ENCODE results near the gene CIPC.

CIPC gene

GRCh38 chr14:77110286-77110685 is 12.2 kb downstream of the CIPC start:
- no peak overlapping the region for H3K27ac ChIP-seq (replicated peaks)
- TF ChIP-seq GABPA (IDR thresholded peaks at IDR 0.05; ENCODE audit: low read depth) (no peak), REST (IDR thresholded peaks at IDR 0.05; ENCODE audit: insufficient replicate concordance, low read depth) (no peak), CTCF (IDR thresholded peaks at IDR 0.05; ENCODE audit: insufficient read depth, low read length) (no peak), SPI1 (IDR thresholded peaks at IDR 0.05; ENCODE audit: borderline replicate concordance, low read depth) (no peak), POLR2AphosphoS5 (IDR thresholded peaks at IDR 0.05; ENCODE audit: low read depth) (no peak)
- no peak for DNase-seq (ENCODE audit: low read depth in 1 of 2, low spot score in 1 of 2)

GRCh38 chr14:77111021-77111420 is 13.0 kb downstream of the CIPC start:
- no peaks in the 10 kb centered on the region for H3K27me3 ChIP-seq (ENCODE audit: insufficient read depth, poor library complexity, severe bottlenecking)
- no peak overlapping the region for H3K27ac ChIP-seq (replicated peaks)
- no peak for DNase-seq (ENCODE audit: low read depth in 1 of 2, low spot score in 1 of 2)
- TF ChIP-seq GABPA (IDR thresholded peaks at IDR 0.05; ENCODE audit: low read depth) (no peak), SPI1 (IDR thresholded peaks at IDR 0.05; ENCODE audit: borderline replicate concordance, low read depth) (no peak), CTCF (IDR thresholded peaks at IDR 0.05; ENCODE audit: insufficient read depth, low read length) (no peak), POLR2AphosphoS5 (IDR thresholded peaks at IDR 0.05; ENCODE audit: low read depth) (no peak), REST (IDR thresholded peaks at IDR 0.05; ENCODE audit: insufficient replicate concordance, low read depth) (no peak)
- no peak overlapping the region for H3K4me3 ChIP-seq (replicated peaks; ENCODE audit: insufficient read depth, low read length)

More at GRCh38 chr14:77110286-77110685, 12.2 kb downstream of the CIPC start:
- H3K27me3 ChIP-seq (ENCODE audit: insufficient read depth, poor library complexity, severe bottlenecking): no peaks in the 10 kb centered on the region
- H3K4me3 ChIP-seq (replicated peaks; ENCODE audit: insufficient read depth, low read length): no peak overlapping the region

GRCh38 chr14:77113644-77114043 is 15.6 kb downstream of the CIPC start:
- no peak for DNase-seq (ENCODE audit: low read depth in 1 of 2, low spot score in 1 of 2)
- Histone ChIP-seq H3K27ac (replicated peaks) (no peak overlapping the region), H3K4me3 (replicated peaks; ENCODE audit: insufficient read depth, low read length) (no peak overlapping the region), H3K27me3 (ENCODE audit: insufficient read depth, poor library complexity, severe bottlenecking) (no peaks in the 10 kb centered on the region)
- TF ChIP-seq SPI1 (IDR thresholded peaks at IDR 0.05; ENCODE audit: borderline replicate concordance, low read depth): no peak
- TF ChIP-seq GABPA (IDR thresholded peaks at IDR 0.05; ENCODE audit: low read depth): no peak
- no peak for TF ChIP-seq REST (IDR thresholded peaks at IDR 0.05; ENCODE audit: insufficient replicate concordance, low read depth)
- no peak for TF ChIP-seq CTCF (IDR thresholded peaks at IDR 0.05; ENCODE audit: insufficient read depth, low read length)
- no peak for TF ChIP-seq POLR2AphosphoS5 (IDR thresholded peaks at IDR 0.05; ENCODE audit: low read depth)

Measured in HL-60 (cell line).